ENCODE results near the gene NOC2L.

GRCh38 chr1:975896-976683, 17.0 kb upstream of the NOC2L start:
- TF ChIP-seq CTCF (IDR thresholded peaks at IDR 0.05; ENCODE audit: low read length) (peak; percentile 57), EZH2 (IDR thresholded peaks at IDR 0.05; ENCODE audit: borderline replicate concordance, low read length) (no peak)

Measured in OCI-LY1 (cell line).